SIG-M5 treated with dmso at 0.1 percent for 504 hours (cell line): Measurements from ENCODE around the gene CBR3.
A peak's percentile ranks its signal among the peaks of the same experiment; 100 is the strongest.
"Not testable (repeated sequence)": the region's sequence is repeated elsewhere in the genome, so short reads cannot be mapped to it uniquely, and the experiment has no call there.

Experiments used
- DNase-seq: peaks from one replicate; lab custom pipeline; 2025; ENCODE audit not compliant: unreplicated experiment; lab: John Stamatoyannopoulos, UW

Gene CBR3

GRCh38 chr21:36134803-36135390 is at the start of gene CBR3:
CBR3 (plus strand) TSS chr21:36135079; CDS start chr21:36135193, 114 bp downstream.
- DNase-seq: no peak

GRCh38 chr21:36087362-36088138 is 47.3 kb upstream of the CBR3 start:
- DNase-seq: no peak

GRCh38 chr21:36089946-36090345 is 44.9 kb upstream of the CBR3 start:
- DNase-seq: no peak

GRCh38 chr21:36092681-36093080 is 42.2 kb upstream of the CBR3 start:
- no peak for DNase-seq

GRCh38 chr21:36093512-36093911 is 41.4 kb upstream of the CBR3 start:
- no peak for DNase-seq

GRCh38 chr21:36096398-36097290 is 38.2 kb upstream of the CBR3 start:
- no peak for DNase-seq

GRCh38 chr21:36097427-36098181 is 37.3 kb upstream of the CBR3 start:
- DNase-seq: peak; percentile 16

- DNase-seq: no peak
Observed at GRCh38 chr21:36098182-36098532, 36.7 kb upstream of the CBR3 start.

GRCh38 chr21:36099000-36099399 is 35.9 kb upstream of the CBR3 start:
- no peak for DNase-seq

GRCh38 chr21:36099695-36100211 is 35.1 kb upstream of the CBR3 start:
- DNase-seq: not testable (repeated sequence)

- no peak for DNase-seq
Observed at GRCh38 chr21:36100971-36101641, 33.8 kb upstream of the CBR3 start.

- no peak for DNase-seq
Observed at GRCh38 chr21:36103434-36103833, 31.4 kb upstream of the CBR3 start.

- DNase-seq: no peak
Observed at GRCh38 chr21:36104317-36105300, 30.3 kb upstream of the CBR3 start.

GRCh38 chr21:36105327-36105842 is 29.5 kb upstream of the CBR3 start:
- DNase-seq: no peak

- DNase-seq: no peak
Observed at GRCh38 chr21:36109868-36110267, 25.0 kb upstream of the CBR3 start.

- DNase-seq: no peak
Observed at GRCh38 chr21:36111238-36111637, 23.6 kb upstream of the CBR3 start.

GRCh38 chr21:36113647-36114428 is 21.0 kb upstream of the CBR3 start:
- peak; percentile 51 for DNase-seq

GRCh38 chr21:36115138-36115730 is 19.6 kb upstream of the CBR3 start:
- DNase-seq: peak; percentile 27
